COLO668 (cell line): ENCODE data around the gene LRP2BP.

Source experiments
- DNase-seq: peaks from one replicate; lab custom pipeline; 2025; ENCODE audit not compliant: unreplicated experiment; lab: John Stamatoyannopoulos, UW

The LRP2BP gene

GRCh38 chr4:185395238-185395955, at the start of gene LRP2BP:
LRP2BP (minus strand) TSS chr4:185395924; CDS start chr4:185378186, 17,738 bp downstream.
- DNase-seq, result no peak

DNA sequence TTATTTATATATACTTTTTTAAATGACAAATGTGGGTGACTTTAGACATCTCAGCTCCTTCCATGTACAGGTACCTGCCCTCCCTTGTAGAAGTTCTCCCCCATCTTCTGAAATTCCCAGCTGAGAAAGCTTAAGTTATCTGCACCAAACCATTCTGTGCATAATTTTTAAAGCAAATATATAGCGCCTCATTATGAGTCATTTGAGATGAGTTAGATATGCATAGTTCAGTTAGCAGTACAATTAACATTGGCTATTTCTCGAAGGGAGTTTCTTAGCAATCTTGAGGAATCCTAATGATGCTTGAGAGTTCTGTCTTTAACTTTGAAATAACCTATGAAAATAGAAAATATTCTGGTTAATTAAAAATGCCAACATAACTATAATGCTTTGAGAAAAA, 49.5 kb upstream of the LRP2BP start:
- DNase-seq, result no peak

DNA sequence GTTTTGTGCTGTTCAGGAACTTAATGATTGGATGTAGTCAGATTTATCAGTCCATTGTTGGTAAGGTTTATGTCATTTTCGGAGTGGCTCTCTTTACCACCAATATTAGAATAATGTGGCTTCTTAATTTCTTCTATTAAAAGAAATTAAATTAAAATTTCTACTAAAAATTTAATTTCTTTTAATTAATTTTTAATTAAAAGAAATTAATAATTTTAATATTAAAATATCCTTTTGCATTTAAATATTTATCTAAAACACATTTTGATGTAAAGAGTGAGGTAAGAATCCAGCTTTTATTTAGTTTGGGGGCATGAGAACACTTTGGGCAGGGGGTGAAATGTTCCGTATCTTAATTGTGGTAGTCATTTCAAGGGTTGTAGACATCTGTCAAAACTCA, 45.8 kb upstream of the LRP2BP start:
- DNase-seq, result no peak

DNA sequence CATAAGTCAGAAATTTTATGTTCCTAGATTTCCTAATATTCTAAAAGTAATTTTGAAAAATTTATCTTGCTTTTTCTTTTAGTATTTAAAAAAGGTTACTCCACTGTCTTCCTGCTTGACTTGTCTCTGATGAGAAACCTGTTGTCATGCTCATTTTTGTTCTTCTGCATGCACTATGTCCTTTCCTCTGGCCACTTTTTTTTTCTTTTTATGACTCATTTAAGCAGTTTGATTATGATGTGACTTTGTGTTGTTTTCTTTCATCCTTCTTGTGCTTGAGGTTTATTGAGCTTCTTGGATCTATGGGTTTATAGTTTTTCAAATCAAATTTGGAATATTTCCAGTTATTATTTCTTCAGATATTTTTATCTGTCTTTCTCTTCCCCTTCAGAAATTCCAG, 42.1 kb upstream of the LRP2BP start:
- DNase-seq, result no peak

- DNase-seq, result no peak
Measured at GRCh38 chr4:185435466-185435865, 39.7 kb upstream of the LRP2BP start.

GRCh38 chr4:185429660-185430059, 33.9 kb upstream of the LRP2BP start:
- no peak for DNase-seq

- no peak for DNase-seq
Measured at GRCh38 chr4:185426960-185427688, 31.4 kb upstream of the LRP2BP start.

GRCh38 chr4:185425647-185426352, 30.1 kb upstream of the LRP2BP start, which contains the start of gene UFSP2:
UFSP2 (minus strand) TSS chr4:185425964; CDS start chr4:185425868, 96 bp downstream.
- peak; percentile 92 for DNase-seq

- DNase-seq, result peak; percentile 26
Measured at GRCh38 chr4:185424905-185425646, 29.4 kb upstream of the LRP2BP start.

DNA sequence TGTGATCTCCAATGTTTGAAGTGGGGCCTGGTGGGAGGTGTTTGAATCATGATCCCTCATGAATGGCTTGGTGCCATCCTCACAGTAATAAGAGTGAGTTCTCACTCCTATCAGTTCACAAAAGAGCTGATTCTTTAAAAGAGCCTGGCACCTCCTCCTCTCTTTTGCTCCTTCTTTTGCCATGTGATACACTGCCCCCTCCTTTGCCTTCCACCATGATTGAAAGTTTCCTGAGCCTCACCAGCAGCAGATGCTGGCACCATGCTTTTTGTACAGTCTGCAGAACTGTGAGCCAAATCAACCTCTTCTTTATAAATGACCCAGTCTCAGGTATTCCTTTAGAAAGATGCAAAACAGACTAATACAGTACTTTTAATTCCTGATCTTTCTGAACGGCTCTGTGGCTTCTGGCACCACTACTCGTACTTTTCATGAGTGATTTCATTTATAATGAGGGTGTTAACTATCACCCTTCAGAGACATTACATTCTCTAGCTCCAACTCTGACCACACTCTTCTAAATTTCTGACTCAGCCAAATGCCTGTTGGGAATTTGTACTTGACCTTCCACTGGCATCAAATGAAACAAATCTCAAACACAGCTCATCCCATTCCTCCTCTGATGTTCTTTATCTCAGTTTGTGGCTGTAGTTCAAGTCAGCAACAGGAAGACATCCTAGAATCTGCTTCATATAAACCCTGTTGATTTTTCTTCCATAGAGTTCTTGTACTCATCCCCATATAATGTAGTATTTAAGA, 25.8 kb upstream of the LRP2BP start:
- DNase-seq, result no peak

- no peak for DNase-seq
Measured at GRCh38 chr4:185416955-185417354, 21.2 kb upstream of the LRP2BP start.

DNA sequence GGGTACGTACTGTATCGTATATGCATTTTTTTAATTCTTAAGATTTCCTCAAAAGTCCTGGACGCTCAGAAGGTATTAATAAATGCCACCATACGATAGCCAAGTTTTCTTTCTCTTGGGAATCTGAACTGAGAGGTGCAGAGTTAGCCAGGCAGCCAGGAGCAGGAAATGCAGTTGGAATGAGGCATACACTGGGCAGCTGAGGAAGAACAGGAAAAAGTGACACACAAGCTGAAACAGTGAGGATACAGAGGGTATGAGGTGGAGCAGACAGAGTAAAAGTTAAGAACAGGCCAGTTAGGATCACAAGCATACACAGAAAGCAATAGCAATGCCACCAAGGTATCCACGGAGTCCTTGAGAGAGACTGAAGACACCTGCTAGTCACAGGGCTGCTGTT, 16.7 kb upstream of the LRP2BP start:
- DNase-seq, result no peak

DNA sequence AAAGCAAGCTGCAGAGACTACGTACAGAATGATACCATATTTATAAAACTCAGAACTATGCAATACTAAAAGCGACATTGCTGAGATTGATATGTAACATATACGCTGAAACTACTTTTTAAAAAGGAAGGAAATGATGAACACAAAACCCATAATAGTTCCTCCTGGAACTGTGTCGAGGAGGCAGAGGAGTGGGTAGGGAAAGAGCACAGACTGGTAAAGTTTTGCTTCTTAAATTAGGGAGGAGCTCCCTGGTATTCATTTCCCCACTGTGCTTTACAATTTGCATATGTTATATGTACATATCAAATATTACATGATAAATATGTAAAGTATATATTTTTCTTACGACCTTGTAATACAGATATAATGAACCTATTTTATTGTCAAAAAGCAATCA, 16.1 kb upstream of the LRP2BP start:
- DNase-seq, result no peak

DNA sequence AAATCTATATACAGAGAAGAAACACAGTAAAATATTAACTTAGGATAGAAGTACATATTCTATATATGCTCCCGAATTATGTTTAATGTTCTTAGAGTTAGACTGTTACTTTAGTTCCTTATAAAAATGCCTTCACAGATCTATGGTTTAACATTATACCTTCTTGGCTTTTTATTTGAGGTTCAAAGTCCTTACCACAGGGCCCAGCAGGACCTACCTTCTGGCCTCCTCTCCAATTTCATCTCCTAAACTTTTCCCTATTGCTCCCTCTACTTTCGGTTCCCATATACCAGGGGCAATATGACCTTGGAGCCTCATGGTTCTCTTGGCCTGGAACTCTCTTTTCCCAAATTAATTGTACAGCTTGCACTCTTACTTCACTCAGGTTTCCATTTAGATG, 12.7 kb upstream of the LRP2BP start:
- DNase-seq, result no peak

DNA sequence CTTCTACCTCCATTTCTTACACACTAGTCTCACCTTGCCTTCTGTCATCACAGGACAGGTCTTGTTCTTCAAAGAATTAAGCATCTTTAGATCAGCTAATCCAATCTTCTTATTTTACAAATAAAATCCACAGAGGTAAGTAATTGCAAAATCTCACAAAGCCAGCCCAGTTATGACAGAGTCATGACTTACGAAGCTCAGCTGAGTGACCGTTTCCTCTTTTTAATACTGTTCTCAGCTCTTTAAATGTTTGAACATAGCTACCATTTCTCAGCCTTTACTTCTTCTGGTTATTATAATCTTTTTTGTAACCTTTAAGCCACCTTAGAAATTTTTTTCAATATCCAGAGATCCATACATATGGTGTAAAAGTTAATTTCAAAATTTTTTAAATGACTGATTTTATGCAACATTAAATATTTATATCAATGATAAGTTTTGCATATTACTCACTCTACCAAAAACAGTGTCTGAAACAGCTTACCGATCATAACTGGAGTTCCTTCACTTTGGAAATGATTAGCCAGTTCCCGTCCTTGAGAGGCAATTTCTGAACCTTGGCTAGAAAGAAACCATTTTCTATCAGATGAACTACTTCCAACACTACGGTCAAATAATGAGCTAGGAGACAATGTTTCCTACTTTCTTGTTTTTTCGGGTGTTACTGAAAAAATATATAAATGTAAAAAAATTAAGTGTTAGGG, 9.7 kb upstream of the LRP2BP start:
- DNase-seq, result no peak

DNA sequence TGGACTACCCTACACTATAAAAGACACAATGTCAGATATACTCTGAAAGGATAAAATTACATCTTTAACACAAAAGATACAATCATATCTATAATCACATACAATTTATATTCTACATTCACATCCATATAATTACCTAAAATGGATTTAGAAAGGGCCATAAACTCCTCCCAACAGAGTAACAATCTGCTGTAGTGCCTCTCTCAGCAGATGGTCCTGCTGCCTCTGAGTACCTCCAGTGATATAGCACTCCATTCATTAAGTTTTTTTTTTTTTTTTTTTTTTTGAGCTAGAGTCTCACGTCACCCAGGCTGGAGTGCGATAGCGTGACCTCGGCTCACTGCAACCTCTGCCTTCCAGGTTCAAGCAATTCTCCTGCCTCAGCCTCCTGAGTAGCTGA, 8.3 kb upstream of the LRP2BP start:
- no peak for DNase-seq

- DNase-seq, result no peak
Measured at GRCh38 chr4:185399466-185399865, 3.7 kb upstream of the LRP2BP start.

DNA sequence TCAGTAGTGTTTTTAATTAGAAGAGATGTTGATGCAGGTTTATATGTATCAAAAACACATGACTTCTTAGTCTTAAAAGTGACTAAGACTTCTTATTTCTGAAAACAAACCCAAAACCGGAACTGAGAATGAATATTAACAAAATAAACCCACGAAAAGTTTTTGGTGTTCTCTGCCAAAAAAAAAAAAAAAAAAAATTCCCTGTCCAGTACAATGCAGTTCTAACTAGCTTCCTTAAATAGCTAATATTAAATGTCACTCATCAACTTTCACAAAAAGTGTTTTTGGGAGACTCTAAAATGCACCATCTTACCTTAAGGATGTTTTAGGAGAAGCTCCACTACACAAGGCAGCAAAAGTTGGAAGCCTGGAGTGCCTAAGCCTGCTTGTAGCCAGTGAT, 2.9 kb upstream of the LRP2BP start:
- no peak for DNase-seq

- peak; percentile 84 for DNase-seq
Measured at GRCh38 chr4:185396724-185397385, 1.1 kb upstream of the LRP2BP start, which contains the start of gene ANKRD37. ANKRD37 (plus strand) TSS chr4:185396841; CDS start chr4:185396924, 83 bp downstream.
